Measurements from ENCODE around the gene SETD3. TPM values are rescaled to one million over a fixed set of nuclear protein-coding genes. Genes with fewer than 3 reads are reported as not detected.

The SETD3 gene
- total RNA-seq, 6 donors from 2014 or later: 59.7 to 99.2 (median 77.6) TPM

- DNase-seq: peak in 1 of 2 donors; percentile 68
- TF ChIP-seq EP300 (IDR thresholded peaks at IDR 0.05) (no peak), POLR2A (IDR thresholded peaks at IDR 0.05) (no peak), CTCF (IDR thresholded peaks at IDR 0.05) (no peak), POLR2AphosphoS5 (IDR thresholded peaks at IDR 0.05) (no peak)
- peaks cover 3 to 22% (median 8%) of the 10 kb centered on the region in 4 donors for H3K4me1 ChIP-seq
- no peak overlapping the region for H3K4me3 ChIP-seq
- peaks cover 0 to 32% (median 10%) of the 10 kb centered on the region in 4 donors for H3K36me3 ChIP-seq
- H3K27ac ChIP-seq: no peak overlapping the region
- no peaks in the 10 kb centered on the region for H3K27me3 ChIP-seq
- ATAC-seq (ENCODE audit: low FRiP score in 2 of 2): no peak
- H3K9me3 ChIP-seq: no peaks in the 10 kb centered on the region
- WGBS, 2 donors: 68% methylated on average over 11 of the region's 16 CpGs; no CpG with 5 or more reads in 1 of the 2 donors
These were observed 37.2 kb upstream of the SETD3 start for GRCh38 chr14:99517643-99518381.

GRCh38 chr14:99516871-99517642 lies 36.4 kb upstream of the SETD3 start:
- TF ChIP-seq POLR2A (IDR thresholded peaks at IDR 0.05) (no peak), CTCF (IDR thresholded peaks at IDR 0.05) (no peak), EP300 (IDR thresholded peaks at IDR 0.05) (no peak)
- no peak overlapping the region for H3K4me3 ChIP-seq
- peaks cover under 1 to 14% (median 8%) of the 10 kb centered on the region in 4 donors for H3K4me1 ChIP-seq
- no peak overlapping the region for H3K27ac ChIP-seq
- no peaks in the 10 kb centered on the region for H3K27me3 ChIP-seq
- 86 to 93% methylated on average over 3 to 14 of the region's 14 CpGs for WGBS, 2 donors
- DNase-seq (peak; percentile 19 to 75), ATAC-seq (ENCODE audit: low FRiP score in 2 of 2) (no peak)
- peaks cover 0 to 40% (median 16%) of the 10 kb centered on the region in 4 donors for H3K36me3 ChIP-seq
- H3K9me3 ChIP-seq: no peaks in the 10 kb centered on the region

GRCh38 chr14:99516156-99516870 lies 35.7 kb upstream of the SETD3 start:
- no peak overlapping the region for H3K4me3 ChIP-seq
- ATAC-seq (ENCODE audit: low FRiP score in 2 of 2): no peak
- no peak overlapping the region for H3K27ac ChIP-seq
- H3K36me3 ChIP-seq: peaks cover 0 to 47% (median 22%) of the 10 kb centered on the region in 4 donors
- TF ChIP-seq EP300 (IDR thresholded peaks at IDR 0.05) (no peak), CTCF (IDR thresholded peaks at IDR 0.05) (no peak), POLR2AphosphoS5 (IDR thresholded peaks at IDR 0.05) (no peak), POLR2A (IDR thresholded peaks at IDR 0.05) (no peak)
- H3K27me3 ChIP-seq: no peaks in the 10 kb centered on the region
- WGBS, 2 donors: 76 to 87% methylated on average over 12 to 24 of the region's 24 CpGs
- H3K4me1 ChIP-seq: peaks cover 0 to 9% (median 8%) of the 10 kb centered on the region in 4 donors
- peak; percentile 20 to 63 for DNase-seq
- H3K9me3 ChIP-seq: no peaks in the 10 kb centered on the region

GRCh38 chr14:99515301-99516155 lies 34.9 kb upstream of the SETD3 start:
- H3K27ac ChIP-seq: no peak overlapping the region
- peaks cover 0 to 55% (median 25%) of the 10 kb centered on the region in 4 donors for H3K36me3 ChIP-seq
- 80 to 93% methylated on average over 10 to 14 of the region's 27 CpGs for WGBS, 2 donors
- no peaks in the 10 kb centered on the region for H3K9me3 ChIP-seq
- TF ChIP-seq CTCF (IDR thresholded peaks at IDR 0.05): no peak
- H3K27me3 ChIP-seq: no peaks in the 10 kb centered on the region
- no peak overlapping the region for H3K4me3 ChIP-seq
- ATAC-seq (ENCODE audit: low FRiP score in 2 of 2): no peak
- H3K4me1 ChIP-seq: peaks cover 0 to 9% (median 8%) of the 10 kb centered on the region in 4 donors
- peak; percentile 20 to 76 for DNase-seq

Data from upper lobe of left lung (tissue), 6 donors.